HEK293T (cell line): Measurements from ENCODE around the gene CLIP1.

ENCODE experiments used
- ARNT ChIP-seq: fragments of 450-650 bp; IDR thresholded peaks from 2 replicates; pipeline ENCODE4 v1.6.1; 2017; ENCODE audit warnings: mild to moderate bottlenecking
- BHLHE40 ChIP-seq: fragments of 450-650 bp; IDR thresholded peaks from 2 replicates; pipeline ENCODE4 v1.6.1; 2016; ENCODE audit warnings: mild to moderate bottlenecking, moderate library complexity, borderline replicate concordance
- FOXA1 ChIP-seq: fragments of 450-650 bp; IDR thresholded peaks from 2 replicates; pipeline ENCODE4 v1.6.1; 2016; ENCODE audit warnings: mild to moderate bottlenecking
- FOXK2 ChIP-seq: fragments of 450-650 bp; IDR thresholded peaks from 2 replicates; pipeline ENCODE4 v1.6.1; 2016; ENCODE audit warnings: mild to moderate bottlenecking
- FOXM1 ChIP-seq: fragments of 450-650 bp; IDR thresholded peaks from 2 replicates; pipeline ENCODE4 v1.6.1; 2017; ENCODE audit warnings: mild to moderate bottlenecking, borderline replicate concordance
- SUZ12 ChIP-seq: fragments of 450-650 bp; IDR thresholded peaks from 2 replicates; pipeline ENCODE4 v1.6.1; 2016; ENCODE audit warnings: mild to moderate bottlenecking
- ZNF384 ChIP-seq: fragments of 450-650 bp; IDR thresholded peaks from 2 replicates; pipeline ENCODE4 v1.6.1; 2016

DNA sequence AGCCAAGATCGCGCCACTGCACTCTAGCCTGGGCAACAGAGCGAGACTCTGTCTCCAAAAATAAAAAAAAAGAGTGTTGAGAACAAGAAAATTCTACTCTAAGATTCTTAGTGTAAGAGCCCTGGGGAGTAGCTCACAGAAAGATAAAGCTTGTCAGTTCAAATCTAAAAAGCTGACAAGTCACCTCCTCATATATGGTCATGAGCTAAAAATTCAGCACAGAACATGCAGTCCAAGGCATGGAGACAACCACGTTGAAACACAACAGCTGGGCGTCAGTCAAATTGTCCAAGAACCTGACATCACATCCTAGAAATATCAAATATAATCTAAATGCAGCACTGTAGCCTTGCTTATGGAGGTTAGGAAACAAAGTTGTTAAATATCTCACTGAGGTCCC, 47.8 kb downstream of the CLIP1 start:
- TF ChIP-seq ZNF384 (no peak), SUZ12 (no peak), BHLHE40 (no peak), FOXM1 (no peak), ARNT (no peak), FOXA1 (no peak), FOXK2 (no peak)
